VCaP (cell line): ENCODE data around the gene ATXN7.

Experiments used
- H3K27ac ChIP-seq: fragments of 450-650 bp; 2 replicates; pipeline ENCODE4 v1.5.1; 2017
- TF ChIP-seq, protein P1 (sequence below): fragments of 450-650 bp; conservative IDR thresholded peaks from 2 replicates; pipeline ENCODE4 v1.5.1; 2017; ENCODE audit warnings: mild to moderate bottlenecking, moderate library complexity

ATXN7 gene

GRCh38 chr3:63876260-63876659 lies 12.6 kb downstream of the ATXN7 start:
- TF ChIP-seq, protein P1, sequence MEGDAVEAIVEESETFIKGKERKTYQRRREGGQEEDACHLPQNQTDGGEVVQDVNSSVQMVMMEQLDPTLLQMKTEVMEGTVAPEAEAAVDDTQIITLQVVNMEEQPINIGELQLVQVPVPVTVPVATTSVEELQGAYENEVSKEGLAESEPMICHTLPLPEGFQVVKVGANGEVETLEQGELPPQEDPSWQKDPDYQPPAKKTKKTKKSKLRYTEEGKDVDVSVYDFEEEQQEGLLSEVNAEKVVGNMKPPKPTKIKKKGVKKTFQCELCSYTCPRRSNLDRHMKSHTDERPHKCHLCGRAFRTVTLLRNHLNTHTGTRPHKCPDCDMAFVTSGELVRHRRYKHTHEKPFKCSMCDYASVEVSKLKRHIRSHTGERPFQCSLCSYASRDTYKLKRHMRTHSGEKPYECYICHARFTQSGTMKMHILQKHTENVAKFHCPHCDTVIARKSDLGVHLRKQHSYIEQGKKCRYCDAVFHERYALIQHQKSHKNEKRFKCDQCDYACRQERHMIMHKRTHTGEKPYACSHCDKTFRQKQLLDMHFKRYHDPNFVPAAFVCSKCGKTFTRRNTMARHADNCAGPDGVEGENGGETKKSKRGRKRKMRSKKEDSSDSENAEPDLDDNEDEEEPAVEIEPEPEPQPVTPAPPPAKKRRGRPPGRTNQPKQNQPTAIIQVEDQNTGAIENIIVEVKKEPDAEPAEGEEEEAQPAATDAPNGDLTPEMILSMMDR, result no peak
- peak overlapping the region; percentile 58 for H3K27ac ChIP-seq

- peak overlapping the region; percentile 58 for H3K27ac ChIP-seq
- TF ChIP-seq, protein P1, result no peak
Measured at GRCh38 chr3:63877737-63878393, 14.2 kb downstream of the ATXN7 start.

- TF ChIP-seq, protein P1, result no peak
- H3K27ac ChIP-seq, result no peak overlapping the region
Measured at GRCh38 chr3:63878394-63879060, 14.9 kb downstream of the ATXN7 start.

DNA sequence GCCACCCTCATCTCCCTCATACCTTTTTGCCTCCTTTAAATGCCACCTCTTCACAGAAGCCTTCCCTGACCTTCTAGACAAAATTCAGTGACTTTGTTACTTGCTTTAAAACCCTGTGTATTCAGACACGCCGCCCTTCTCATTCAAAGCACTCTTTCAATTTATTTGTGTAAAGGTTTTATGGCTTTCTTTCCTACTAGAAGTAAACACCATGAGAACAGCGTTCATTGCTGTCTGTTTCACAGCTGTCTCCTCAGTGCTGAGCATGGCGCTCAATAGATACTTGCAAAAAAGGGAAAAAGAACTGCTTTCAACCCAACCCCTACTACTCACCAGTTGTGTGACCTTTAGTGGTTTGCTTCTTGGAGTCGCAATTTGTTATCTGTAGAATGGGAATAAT lies 17.0 kb downstream of the ATXN7 start:
- H3K27ac ChIP-seq, result peak overlapping the region; percentile 2; the same call in 1 of the 2 replicates
- TF ChIP-seq, protein P1, result no peak

DNA sequence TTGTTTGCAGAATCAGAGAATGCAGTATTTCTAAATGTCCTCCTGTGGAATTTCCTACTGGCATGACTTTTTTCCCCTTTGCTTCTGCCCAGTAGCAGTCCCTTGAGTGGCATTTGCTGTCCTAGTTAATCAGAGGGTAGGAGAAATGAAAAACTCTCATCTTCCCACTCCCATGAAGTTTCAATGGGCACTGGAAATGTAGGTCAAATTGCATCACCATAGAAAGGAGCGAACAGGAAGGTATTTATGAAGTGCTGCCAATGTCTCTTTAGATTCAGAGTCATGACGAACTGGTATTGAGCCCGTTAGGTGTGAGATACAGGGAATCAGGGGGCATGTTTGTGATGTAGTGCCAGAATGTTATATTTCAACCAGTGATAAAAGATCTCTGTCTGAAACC lies 23.2 kb downstream of the ATXN7 start:
- TF ChIP-seq, protein P1, result no peak
- no peak overlapping the region for H3K27ac ChIP-seq

DNA sequence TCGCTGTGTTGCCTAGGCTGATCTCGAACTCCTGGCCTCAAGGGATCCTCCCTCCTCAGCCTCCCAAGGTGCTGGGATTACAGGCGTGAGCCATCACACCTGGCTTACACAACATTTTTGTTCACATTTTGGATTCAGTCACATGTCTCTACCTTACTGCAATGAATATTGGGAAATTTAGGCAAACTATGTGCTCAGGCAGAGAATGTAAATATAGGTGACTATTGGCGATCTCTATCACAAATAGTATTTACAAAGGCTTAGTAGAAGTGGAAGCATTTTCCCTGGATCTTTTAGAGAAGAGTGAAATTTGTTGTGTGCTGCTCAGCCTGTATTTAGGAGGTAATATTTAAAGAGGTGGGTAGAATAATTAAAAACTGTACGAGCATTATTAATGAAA lies 27.9 kb downstream of the ATXN7 start:
- TF ChIP-seq, protein P1, result no peak
- H3K27ac ChIP-seq, result no peak overlapping the region

DNA sequence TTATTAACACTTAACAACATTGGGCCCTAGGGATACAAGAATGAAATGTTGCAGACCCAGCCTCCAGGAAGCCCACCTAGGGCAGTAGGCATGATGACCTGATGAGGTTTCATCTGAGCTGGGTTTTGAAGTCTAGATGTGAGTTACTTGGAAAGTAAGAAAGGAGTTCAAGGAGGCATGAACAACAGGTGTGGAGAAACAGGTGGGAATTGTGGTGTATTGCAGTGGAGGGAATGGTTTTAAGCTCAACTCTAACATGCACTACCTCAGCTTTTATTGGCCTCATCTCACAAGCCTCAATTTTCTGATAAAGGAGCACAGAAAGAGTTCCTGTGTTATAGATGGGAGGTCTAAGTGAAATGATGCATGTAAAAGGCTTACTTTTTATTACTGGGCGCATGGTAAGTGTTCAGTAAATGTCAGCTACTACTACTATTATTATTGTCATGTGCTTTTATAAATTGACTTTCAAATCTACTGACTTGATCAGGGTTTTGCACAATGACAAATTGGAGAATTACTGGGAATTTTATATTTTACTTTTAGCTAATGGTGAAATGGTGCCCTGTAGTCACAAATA lies 29.2 kb downstream of the ATXN7 start:
- H3K27ac ChIP-seq, result no peak overlapping the region
- TF ChIP-seq, protein P1, result no peak
